Stomach (tissue), 4 donors: ENCODE measurements around the gene CENATAC.

Experiments
- CTCF ChIP-seq, 7 experiments: fragments of 450-650 bp in 4 of 7; fragments of 200-600 bp in 3 of 7; sonication (generic) in 3 of 7; IDR thresholded peaks; one replicate each; pipeline ENCODE4 v1.5.1; 2016 to 2019; ENCODE audit warnings: antibody characterized with exemption in 7 of 7, control low read depth in 2 of 7, mild to moderate bottlenecking in 1 of 7
- EP300 ChIP-seq: sonication (generic); formaldehyde crosslinking; IDR thresholded peaks from one replicate; pipeline ENCODE4 v1.6.1; 2017; ENCODE audit warnings: antibody characterized with exemption
- POLR2A ChIP-seq, 4 donors: fragments of 450-650 bp; IDR thresholded peaks; one replicate each; pipeline ENCODE4 v1.6.1; 2016; ENCODE audit warnings: antibody characterized with exemption in 4 of 4, control low read depth in 2 of 4, mild to moderate bottlenecking in 1 of 4, moderate library complexity in 1 of 4
- POLR2AphosphoS5 ChIP-seq, 3 donors: sonication (generic); formaldehyde crosslinking; IDR thresholded peaks; one replicate each; pipeline ENCODE4 v1.6.1; 2016; ENCODE audit warnings: antibody characterized with exemption in 3 of 3

DNA sequence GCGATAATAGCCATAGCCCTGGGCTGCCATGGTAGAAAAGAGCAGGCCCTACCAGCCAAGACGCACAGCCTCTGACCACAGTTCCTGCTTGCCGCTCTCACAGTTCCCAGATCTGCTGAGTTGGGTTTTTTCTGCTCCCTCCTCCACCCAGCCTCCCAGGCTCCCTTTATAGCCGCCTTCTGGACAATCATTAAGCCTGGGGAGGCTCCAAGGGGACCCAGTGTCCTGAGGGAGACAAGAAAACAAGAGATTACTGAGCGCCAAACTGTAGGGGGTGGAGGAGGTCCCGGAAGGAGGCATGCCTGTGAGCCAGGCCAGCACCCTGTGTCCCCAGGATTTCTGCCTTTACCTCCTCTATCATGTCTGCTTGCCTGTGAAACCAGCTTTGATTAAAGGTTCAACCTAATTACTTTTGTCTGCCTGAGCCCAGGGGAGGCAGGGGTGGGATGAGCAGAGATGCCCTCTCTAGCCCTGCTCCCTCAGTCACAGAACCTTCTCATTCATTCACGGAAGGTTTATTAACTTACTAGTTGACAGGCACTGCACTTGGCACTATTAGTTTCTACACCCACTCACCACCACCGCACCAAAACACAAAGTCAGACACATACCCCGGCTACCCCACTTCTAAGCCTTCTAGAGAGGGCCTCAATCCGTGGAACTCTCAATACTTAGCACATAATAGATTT, 31.5 kb downstream of the CENATAC start:
- TF ChIP-seq CTCF (IDR thresholded peaks at IDR 0.05), result no peak
- TF ChIP-seq POLR2A (IDR thresholded peaks at IDR 0.05), result no peak
- peak in 2 of 3 donors; percentile 47 to 57 for TF ChIP-seq POLR2AphosphoS5 (IDR thresholded peaks at IDR 0.05)
- TF ChIP-seq EP300, result no peak
